HG02938 (cell line): ENCODE data around the gene SAP30L.

Experiments
- ATAC-seq: cut with Tn5 transposase; IDR thresholded peaks from one replicate; pipeline ENCODE4 v1.9.1; 2021; ENCODE audit warnings: mild to moderate bottlenecking, moderate library complexity; ENCODE audit not compliant: unreplicated experiment

The SAP30L gene

GRCh38 chr5:154419236-154419635, 26.6 kb upstream of the SAP30L start:
- no peak for ATAC-seq

GRCh38 chr5:154421868-154422267, 23.9 kb upstream of the SAP30L start:
- ATAC-seq: peak; percentile 53

GRCh38 chr5:154422298-154422697, 23.5 kb upstream of the SAP30L start:
- no peak for ATAC-seq

- no peak for ATAC-seq
Measured at GRCh38 chr5:154428208-154428607, 17.6 kb upstream of the SAP30L start.

GRCh38 chr5:154429341-154429740, 16.5 kb upstream of the SAP30L start:
- no peak for ATAC-seq

- ATAC-seq: no peak
Measured at GRCh38 chr5:154430466-154430865, 15.3 kb upstream of the SAP30L start.

GRCh38 chr5:154430961-154431630, 14.7 kb upstream of the SAP30L start:
- no peak for ATAC-seq

- ATAC-seq: no peak
Measured at GRCh38 chr5:154435226-154435625, 10.6 kb upstream of the SAP30L start.

GRCh38 chr5:154437281-154437965, 8.4 kb upstream of the SAP30L start:
- no peak for ATAC-seq

- ATAC-seq: no peak
Measured at GRCh38 chr5:154440540-154440939, 5.3 kb upstream of the SAP30L start.

- ATAC-seq: no peak
Measured at GRCh38 chr5:154442801-154443200, 3.0 kb upstream of the SAP30L start.

- no peak for ATAC-seq
Measured at GRCh38 chr5:154444556-154445421, 1.0 kb upstream of the SAP30L start.

- ATAC-seq: peak; percentile 17
Measured at GRCh38 chr5:154446195-154447088, 645 bp downstream of the SAP30L start.

- no peak for ATAC-seq
Measured at GRCh38 chr5:154447089-154447725, 1.4 kb downstream of the SAP30L start.

GRCh38 chr5:154449786-154450185, 4.0 kb downstream of the SAP30L start:
- no peak for ATAC-seq

GRCh38 chr5:154451957-154452356, 6.2 kb downstream of the SAP30L start:
- no peak for ATAC-seq

GRCh38 chr5:154455585-154455984, 9.8 kb downstream of the SAP30L start:
- no peak for ATAC-seq

GRCh38 chr5:154456540-154456939, 10.7 kb downstream of the SAP30L start:
- ATAC-seq: no peak

GRCh38 chr5:154459015-154459414, 13.2 kb downstream of the SAP30L start:
- no peak for ATAC-seq

- no peak for ATAC-seq
Measured at GRCh38 chr5:154460172-154460571, 14.4 kb downstream of the SAP30L start.
